ENCODE data around the gene NKTR. TPM values are rescaled to one million over a fixed set of nuclear protein-coding genes. Genes with fewer than 3 reads are reported as not detected.

Gene NKTR
- total RNA-seq, 3 donors from 2014 or later = 61.4 to 75.6 (median 70.5) TPM

DNA sequence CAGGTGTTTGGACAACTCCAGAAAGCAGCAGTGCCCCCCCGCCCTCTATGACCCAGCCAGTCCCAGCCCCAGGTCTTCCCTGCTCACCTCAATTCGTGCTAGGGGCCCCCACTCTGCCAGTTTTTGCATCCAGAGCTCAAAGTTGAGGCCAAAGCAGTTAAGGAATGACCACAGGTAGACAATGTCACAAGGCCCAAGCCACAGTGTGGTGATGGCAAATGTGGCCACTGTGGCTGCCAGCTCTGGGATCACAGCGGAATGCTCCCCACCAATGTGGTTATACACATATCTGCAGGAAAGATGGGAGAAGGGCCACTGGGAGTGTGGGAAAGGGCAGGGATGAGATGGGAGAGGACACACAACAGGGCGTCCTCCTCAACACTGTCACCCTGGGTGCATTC lies 93.0 kb downstream of the NKTR start:
- Histone ChIP-seq H3K4me3 (no peak overlapping the region), H3K9me3 (no peaks in the 10 kb centered on the region), H3K36me3 (ENCODE audit: low read depth) (no peaks in the 10 kb centered on the region), H3K4me1 (ENCODE audit: low read depth) (no peaks in the 10 kb centered on the region)
- ATAC-seq (no peak), DNase-seq (no peak)
- TF ChIP-seq, protein P1, sequence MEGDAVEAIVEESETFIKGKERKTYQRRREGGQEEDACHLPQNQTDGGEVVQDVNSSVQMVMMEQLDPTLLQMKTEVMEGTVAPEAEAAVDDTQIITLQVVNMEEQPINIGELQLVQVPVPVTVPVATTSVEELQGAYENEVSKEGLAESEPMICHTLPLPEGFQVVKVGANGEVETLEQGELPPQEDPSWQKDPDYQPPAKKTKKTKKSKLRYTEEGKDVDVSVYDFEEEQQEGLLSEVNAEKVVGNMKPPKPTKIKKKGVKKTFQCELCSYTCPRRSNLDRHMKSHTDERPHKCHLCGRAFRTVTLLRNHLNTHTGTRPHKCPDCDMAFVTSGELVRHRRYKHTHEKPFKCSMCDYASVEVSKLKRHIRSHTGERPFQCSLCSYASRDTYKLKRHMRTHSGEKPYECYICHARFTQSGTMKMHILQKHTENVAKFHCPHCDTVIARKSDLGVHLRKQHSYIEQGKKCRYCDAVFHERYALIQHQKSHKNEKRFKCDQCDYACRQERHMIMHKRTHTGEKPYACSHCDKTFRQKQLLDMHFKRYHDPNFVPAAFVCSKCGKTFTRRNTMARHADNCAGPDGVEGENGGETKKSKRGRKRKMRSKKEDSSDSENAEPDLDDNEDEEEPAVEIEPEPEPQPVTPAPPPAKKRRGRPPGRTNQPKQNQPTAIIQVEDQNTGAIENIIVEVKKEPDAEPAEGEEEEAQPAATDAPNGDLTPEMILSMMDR (IDR thresholded peaks at IDR 0.05) = no peak
- intact Hi-C loops (cut with DNase I, micrococcal nuclease) = no loop called here

DNA sequence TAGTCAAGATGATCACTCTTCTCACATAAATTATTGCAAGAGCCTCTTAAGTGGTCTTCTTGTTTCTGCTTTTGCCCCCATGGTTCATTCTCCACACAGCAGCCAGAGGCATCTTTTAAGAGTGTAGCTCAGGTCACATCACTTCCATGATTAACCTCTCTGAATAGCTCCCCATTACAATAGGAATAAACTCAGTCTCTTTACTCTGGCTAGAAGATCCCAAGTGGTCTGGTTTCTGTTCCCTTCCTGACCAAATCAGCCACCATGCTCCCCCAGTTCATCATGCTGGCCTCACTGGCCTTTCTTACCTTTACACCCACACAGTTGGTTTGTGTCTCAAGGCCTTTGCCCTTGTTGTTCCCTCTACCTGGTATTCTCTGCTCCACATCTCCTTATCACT lies 93.9 kb downstream of the NKTR start:
- intact Hi-C loops (cut with DNase I, micrococcal nuclease) = no loop called here
- TF ChIP-seq, protein P1 (IDR thresholded peaks at IDR 0.05) = no peak
- Histone ChIP-seq H3K4me1 (ENCODE audit: low read depth) (no peaks in the 10 kb centered on the region), H3K4me3 (no peak overlapping the region), H3K36me3 (ENCODE audit: low read depth) (no peaks in the 10 kb centered on the region), H3K9me3 (no peaks in the 10 kb centered on the region)
- no peak for DNase-seq
- no peak for ATAC-seq

DNA sequence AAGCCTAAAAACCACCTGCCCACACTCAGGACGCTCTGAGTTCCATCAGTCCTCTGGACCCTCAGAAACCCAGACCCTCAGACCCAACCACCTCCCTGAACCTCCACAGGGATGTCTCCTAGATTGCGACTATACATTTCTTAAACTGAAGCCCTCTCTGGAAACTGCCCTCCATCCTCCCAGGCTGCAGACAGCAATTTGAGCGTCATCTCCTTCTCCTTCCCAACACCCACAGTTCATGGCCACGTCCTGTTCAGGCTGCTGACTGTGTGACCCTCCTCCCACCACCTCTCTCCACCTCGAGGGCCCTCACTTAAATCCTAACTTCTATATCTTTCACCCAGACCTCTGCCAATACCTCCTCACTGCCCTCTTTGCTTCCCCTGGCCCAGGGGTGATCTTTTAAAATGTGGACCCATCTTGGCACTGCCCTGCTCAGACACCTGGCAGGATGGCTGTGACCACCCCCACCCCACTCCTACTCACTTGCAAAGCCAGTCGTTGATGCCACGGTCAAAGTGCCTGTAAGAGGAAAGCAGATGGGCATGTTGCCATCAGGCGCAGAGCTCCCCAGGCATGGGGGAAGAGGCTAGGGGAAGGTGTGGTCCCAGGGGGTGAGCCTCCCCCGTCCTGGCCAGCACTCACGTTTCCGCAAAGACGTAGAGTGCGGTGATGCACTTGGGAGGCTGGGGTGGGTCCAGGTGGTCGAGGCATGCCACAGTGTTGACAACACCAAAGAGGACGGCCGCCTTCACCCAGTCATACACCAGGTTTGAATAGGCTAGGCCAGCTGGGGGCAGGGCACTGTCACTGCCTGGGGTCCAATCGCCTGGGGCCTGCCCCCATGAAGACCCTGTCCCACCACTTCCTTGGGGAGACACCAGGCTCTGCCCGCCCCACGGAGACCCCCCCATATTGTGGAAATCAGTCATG lies 96.1 kb downstream of the NKTR start:
- no peaks in the 10 kb centered on the region for H3K9me3 ChIP-seq
- no peaks in the 10 kb centered on the region for H3K36me3 ChIP-seq (ENCODE audit: low read depth)
- no peak overlapping the region for H3K4me3 ChIP-seq
- intact Hi-C loops (cut with DNase I, micrococcal nuclease) = no loop called here
- ATAC-seq = no peak
- TF ChIP-seq, protein P1 (IDR thresholded peaks at IDR 0.05) = no peak
- H3K4me1 ChIP-seq (ENCODE audit: low read depth) = no peaks in the 10 kb centered on the region
- DNase-seq = no peak

DNA sequence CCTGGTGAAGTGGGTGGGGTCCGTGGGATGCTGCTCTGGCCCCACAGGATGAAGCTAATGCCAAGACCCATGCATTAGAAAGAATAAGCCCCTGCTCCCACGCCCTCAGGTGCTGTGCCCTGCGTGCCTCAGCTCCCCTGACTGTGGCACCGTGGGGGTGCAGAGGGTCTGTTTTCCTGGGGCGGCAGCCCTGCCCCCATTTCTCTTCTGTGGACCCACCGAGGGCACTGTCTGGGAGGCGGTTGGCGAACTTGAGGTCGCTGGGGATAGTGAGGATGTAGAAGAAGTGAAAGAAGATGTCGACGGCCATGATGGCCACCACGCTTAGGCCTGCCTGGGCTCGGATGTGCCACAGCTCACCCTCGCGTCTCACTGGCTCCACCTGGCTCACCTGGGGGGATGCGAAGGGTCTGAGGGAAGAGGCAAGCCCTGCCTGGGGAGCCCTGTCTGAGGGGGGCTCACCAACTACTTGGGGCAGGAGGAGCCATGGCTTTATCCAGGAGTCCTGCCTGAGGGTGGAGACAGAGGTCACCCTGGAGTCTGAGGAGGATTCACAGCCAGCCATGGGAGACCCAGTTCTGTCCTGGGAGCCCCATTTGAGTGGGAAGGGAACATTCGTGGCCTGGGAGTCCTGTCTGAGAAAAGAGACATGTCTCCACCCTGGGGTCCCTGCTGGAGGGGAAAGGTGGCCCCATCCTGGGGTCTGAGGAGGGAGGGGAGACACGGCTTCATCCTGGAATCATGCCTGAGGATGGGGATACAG lies 97.0 kb downstream of the NKTR start:
- no peak for ATAC-seq
- intact Hi-C loops (cut with DNase I, micrococcal nuclease) = no loop called here

More for the DNA sequence above, 97.0 kb downstream of the NKTR start:
- TF ChIP-seq, protein P1 (IDR thresholded peaks at IDR 0.05) = no peak
- Histone ChIP-seq H3K36me3 (ENCODE audit: low read depth) (no peaks in the 10 kb centered on the region), H3K9me3 (no peaks in the 10 kb centered on the region), H3K4me3 (no peak overlapping the region), H3K4me1 (ENCODE audit: low read depth) (no peaks in the 10 kb centered on the region)
- no peak for DNase-seq

Other genes starting within 250 kb of the NKTR start
- gene LYZL4, start 190.1 kb upstream of the NKTR start, total RNA-seq = not detected
- gene VIPR1, start 98.0 kb upstream of the NKTR start, total RNA-seq = 100 to 1,000 TPM in 2 of 3 donors, 10 to 100 TPM in 1; 68.9 to 202 (median 148) TPM
- 10 to 100 TPM in 2 of 3 donors, 1 to 10 TPM in 1; 9.3 to 34.2 (median 18.3) TPM for gene SEC22C, start 18.7 kb upstream of the NKTR start, total RNA-seq
- 10 to 100 TPM; 17.5 to 19.6 (median 17.7) TPM for gene SS18L2, start 9.8 kb upstream of the NKTR start, total RNA-seq
- gene ZBTB47, start 53.0 kb downstream of the NKTR start, total RNA-seq = 10 to 100 TPM in 2 of 3 donors, 1 to 10 TPM in 1; 3.1 to 45.5 (median 12.4) TPM
- gene KLHL40, start 84.9 kb downstream of the NKTR start, total RNA-seq = not detected
- gene HHATL, start 102.1 kb downstream of the NKTR start, total RNA-seq = under 1 TPM in 1 of 3 donors, not detected in 2; 0.70 TPM
- 1 to 10 TPM; 2.2 to 3.3 (median 3.0) TPM for gene CCDC13, start 172.6 kb downstream of the NKTR start, total RNA-seq
- 100 to 1,000 TPM; 174 to 468 (median 368) TPM for gene HIGD1A, start 203.8 kb downstream of the NKTR start, total RNA-seq
- gene ACKR2, start 208.8 kb downstream of the NKTR start, total RNA-seq = 10 to 100 TPM in 2 of 3 donors, 1 to 10 TPM in 1; 4.7 to 13.1 (median 10.4) TPM